ENCODE data around the gene ZMYM4.

ZMYM4 gene

DNA sequence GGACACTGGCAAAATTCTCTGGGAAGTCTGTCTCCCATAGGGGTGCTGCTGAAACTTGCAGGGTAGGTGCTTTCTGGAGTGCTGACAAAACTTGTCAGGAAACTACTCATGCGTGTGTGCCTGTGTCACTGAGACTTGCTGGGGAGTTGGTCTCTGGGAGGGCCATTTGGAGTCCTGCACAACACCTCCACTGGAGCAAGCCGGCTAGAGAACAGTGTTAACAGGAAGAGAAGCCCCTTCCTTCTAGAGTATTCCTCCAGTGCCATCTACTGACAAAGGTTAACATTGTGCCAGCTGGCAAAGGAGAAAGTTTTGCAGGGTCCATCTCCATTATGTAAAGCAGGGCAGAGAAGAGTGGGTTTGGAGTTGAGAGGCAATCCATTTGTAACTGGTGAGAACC, 30.0 kb downstream of the ZMYM4 start:
- TF ChIP-seq SPI1 (IDR thresholded peaks at IDR 0.05; ENCODE audit: borderline replicate concordance, low read depth) (no peak), CTCF (IDR thresholded peaks at IDR 0.05; ENCODE audit: insufficient read depth, low read length) (peak; percentile 9)
- H3K27ac ChIP-seq (replicated peaks) = no peak overlapping the region
- DNase-seq (ENCODE audit: low read depth in 1 of 2, low spot score in 1 of 2) = peak in 1 of 2 experiments; percentile 53
- H3K4me3 ChIP-seq (replicated peaks; ENCODE audit: insufficient read depth, low read length) = no peak overlapping the region
- no peaks in the 10 kb centered on the region for H3K27me3 ChIP-seq (ENCODE audit: insufficient read depth, poor library complexity, severe bottlenecking)

DNA sequence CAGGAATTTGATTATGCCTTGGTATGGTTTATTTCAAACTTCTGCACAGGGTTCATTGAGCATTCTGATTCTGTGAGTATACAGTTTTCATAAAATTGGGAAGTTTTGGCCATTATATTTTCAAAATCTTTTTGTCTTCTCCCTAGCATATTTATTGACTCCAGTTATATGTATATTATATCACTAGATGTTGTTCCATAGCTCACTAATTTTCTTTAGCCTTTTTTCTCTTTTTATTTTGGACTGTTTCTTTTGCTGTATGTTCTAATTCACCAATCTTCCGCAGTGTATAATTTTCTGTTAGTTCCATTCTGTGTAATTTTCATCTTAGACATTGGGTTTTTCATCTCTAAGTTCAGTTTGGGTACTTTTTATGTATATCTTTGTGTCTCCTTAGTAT, 31.9 kb downstream of the ZMYM4 start:
- Histone ChIP-seq H3K4me3 (replicated peaks; ENCODE audit: insufficient read depth, low read length) (no peak overlapping the region), H3K27me3 (ENCODE audit: insufficient read depth, poor library complexity, severe bottlenecking) (no peaks in the 10 kb centered on the region), H3K27ac (replicated peaks) (no peak overlapping the region)
- DNase-seq (ENCODE audit: low read depth in 1 of 2, low spot score in 1 of 2) = no peak
- TF ChIP-seq POLR2AphosphoS5 (IDR thresholded peaks at IDR 0.05; ENCODE audit: low read depth) = no peak
- TF ChIP-seq GABPA (IDR thresholded peaks at IDR 0.05; ENCODE audit: low read depth) = no peak
- no peak for TF ChIP-seq REST (IDR thresholded peaks at IDR 0.05; ENCODE audit: insufficient replicate concordance, low read depth)
- TF ChIP-seq CTCF (IDR thresholded peaks at IDR 0.05; ENCODE audit: insufficient read depth, low read length) = no peak
- TF ChIP-seq SPI1 (IDR thresholded peaks at IDR 0.05; ENCODE audit: borderline replicate concordance, low read depth) = no peak

GRCh38 chr1:35301674-35302392, 33.3 kb downstream of the ZMYM4 start:
- Histone ChIP-seq H3K27ac (replicated peaks) (no peak overlapping the region), H3K27me3 (ENCODE audit: insufficient read depth, poor library complexity, severe bottlenecking) (no peaks in the 10 kb centered on the region), H3K4me3 (replicated peaks; ENCODE audit: insufficient read depth, low read length) (no peak overlapping the region)
- DNase-seq (ENCODE audit: low read depth in 1 of 2, low spot score in 1 of 2) = no peak
- TF ChIP-seq CTCF (IDR thresholded peaks at IDR 0.05; ENCODE audit: insufficient read depth, low read length) = no peak
- TF ChIP-seq SPI1 (IDR thresholded peaks at IDR 0.05; ENCODE audit: borderline replicate concordance, low read depth) = no peak
- no peak for TF ChIP-seq GABPA (IDR thresholded peaks at IDR 0.05; ENCODE audit: low read depth)
- no peak for TF ChIP-seq POLR2AphosphoS5 (IDR thresholded peaks at IDR 0.05; ENCODE audit: low read depth)
- no peak for TF ChIP-seq REST (IDR thresholded peaks at IDR 0.05; ENCODE audit: insufficient replicate concordance, low read depth)

DNA sequence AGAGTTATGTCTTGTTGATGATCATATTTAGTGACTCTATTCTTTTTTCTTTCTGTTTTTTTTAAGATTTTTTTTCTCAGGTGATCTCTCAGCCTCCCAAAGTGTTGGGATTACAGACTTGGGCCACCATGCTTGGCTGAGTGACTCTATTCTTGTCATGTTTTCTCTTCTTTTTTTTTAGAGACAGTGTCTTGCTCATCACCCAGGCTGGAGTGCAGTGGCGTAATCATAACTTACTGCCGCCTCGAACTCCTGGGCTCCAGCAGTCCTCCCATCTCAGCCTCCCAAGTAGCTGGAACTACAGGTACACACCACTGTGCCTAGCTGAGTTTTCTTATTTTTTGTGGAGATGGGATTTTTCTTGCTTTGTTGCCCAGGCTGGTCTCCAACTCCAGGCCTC, 36.9 kb downstream of the ZMYM4 start:
- H3K27me3 ChIP-seq (ENCODE audit: insufficient read depth, poor library complexity, severe bottlenecking) = no peaks in the 10 kb centered on the region
- H3K27ac ChIP-seq (replicated peaks) = no peak overlapping the region
- no peak overlapping the region for H3K4me3 ChIP-seq (replicated peaks; ENCODE audit: insufficient read depth, low read length)
- DNase-seq (ENCODE audit: low read depth in 1 of 2, low spot score in 1 of 2) = no peak
- TF ChIP-seq SPI1 (IDR thresholded peaks at IDR 0.05; ENCODE audit: borderline replicate concordance, low read depth) (no peak), REST (IDR thresholded peaks at IDR 0.05; ENCODE audit: insufficient replicate concordance, low read depth) (no peak), CTCF (IDR thresholded peaks at IDR 0.05; ENCODE audit: insufficient read depth, low read length) (no peak), POLR2AphosphoS5 (IDR thresholded peaks at IDR 0.05; ENCODE audit: low read depth) (no peak), GABPA (IDR thresholded peaks at IDR 0.05; ENCODE audit: low read depth) (no peak)
